K562 (cell line): ENCODE data around the gene LRRC31. TPM values are rescaled to one million over a fixed set of nuclear protein-coding genes. Genes with fewer than 3 reads are reported as not detected.
A peak's percentile ranks its signal among the peaks of the same experiment; 100 is the strongest.

Experiments used
- ATAC-seq: fragments of 200-7000 bp; cut with Tn5 transposase; 3 replicates; pipeline ENCODE4 v1.9.1; 2020; ENCODE audit warnings: moderate library complexity
- BruUV-seq: library from RNA; stranded (reverse); fragments of 400-500 nt; replicated peaks from 2 replicates; lab custom pipeline; 2021; lab: Mats Ljungman, UMichigan
- CTCF ChIA-PET: fragments of 300-600 bp; formaldehyde crosslinking; extraction: SDS; loops from one replicate; lab custom pipeline; 2021; ENCODE audit warnings: low intra/inter-chr PET ratio; lab: Yijun Ruan, JAX
- POLR2A ChIA-PET: fragments of 300-600, 350-650 bp; sonication (Branson Sonifier 250); formaldehyde crosslinking; extraction: SDS; loops from one replicate; lab custom pipeline; 2021; ENCODE audit warnings: antibody characterized with exemption, inconsistent platforms; lab: Yijun Ruan, JAX
- DNase-seq, 4 experiments: peaks; one replicate each; pipeline versions ENCODE4 v3.0.0 to v3.0.0-alpha.2; 2011 to 2018; ENCODE audit warnings: low spot score in 3 of 4, mixed read lengths in 3 of 4; ENCODE audit errors: extremely low read depth in 1 of 4
- FAIRE-seq: peaks from 2 replicates; lab custom pipeline; 2011; peaks lifted over from hg19 to GRCh38; lab: Jason Lieb, UNC
- H2AFZ ChIP-seq: 2 replicates; pipeline ENCODE4 v1.6.0; 2011; ENCODE audit warnings: low read depth, low read length, control low read depth, inconsistent platforms
- H3K27ac ChIP-seq: fragments of 200-600 bp; 3 replicates; pipeline ENCODE4 v1.8.0; 2011; ENCODE audit warnings: low read depth, mild to moderate bottlenecking, control low read depth, inconsistent platforms, low read length, moderate library complexity, mixed read lengths; ENCODE audit errors: extremely low read depth
- H3K27me3 ChIP-seq, 2 experiments: fragments of 300-600 bp in 1 of 2; 2 replicates in 1 of 2; 3 replicates in 1 of 2; pipeline versions ENCODE4 v1.6.0 to v1.8.0; 2011; ENCODE audit warnings: inconsistent platforms in 2 of 2, low read length in 2 of 2, mild to moderate bottlenecking in 1 of 2, mixed read lengths in 1 of 2, moderate library complexity in 1 of 2; ENCODE audit not compliant: control insufficient read depth in 2 of 2, insufficient read depth in 2 of 2
- H3K36me3 ChIP-seq: fragments of 300-600 bp; 3 replicates; pipeline ENCODE4 v1.8.0; 2011; ENCODE audit warnings: mild to moderate bottlenecking, low read length, inconsistent platforms; ENCODE audit not compliant: control insufficient read depth, insufficient read depth
- H3K4me1 ChIP-seq, 2 experiments: fragments of 200-600 bp in 1 of 2; replicated peaks in 1 of 2; 2 replicates in 1 of 2; 3 replicates in 1 of 2; pipeline versions ENCODE4 v1.5.1 to v1.8.0; 2011; ENCODE audit warnings: inconsistent platforms in 2 of 2, low read length in 2 of 2, mild to moderate bottlenecking in 1 of 2, mixed read lengths in 1 of 2, moderate library complexity in 1 of 2; ENCODE audit not compliant: control insufficient read depth in 2 of 2, insufficient read depth in 2 of 2
- H3K4me2 ChIP-seq: 2 replicates; pipeline ENCODE4 v1.6.1; 2011; ENCODE audit warnings: low read length, control low read depth, inconsistent platforms, mixed read lengths; ENCODE audit not compliant: insufficient read depth
- H3K4me3 ChIP-seq: fragments of 200-600 bp; sonication (generic), shearing (Covaris generic); 2 replicates; pipeline ENCODE4 v1.5.1; 2016; ENCODE audit warnings: control low read depth, inconsistent platforms
- H3K79me2 ChIP-seq: fragments of 200-600 bp; 3 replicates; pipeline ENCODE4 v1.8.0; 2011; ENCODE audit warnings: low read length, inconsistent platforms; ENCODE audit not compliant: control insufficient read depth, insufficient read depth
- H3K9ac ChIP-seq, 2 experiments: 2 replicates each; pipeline versions ENCODE4 v1.6.0 to v1.6.1; 2011; ENCODE audit warnings: low read depth in 2 of 2, low read length in 2 of 2, control low read depth in 1 of 2, inconsistent platforms in 1 of 2, mild to moderate bottlenecking in 1 of 2, mixed read lengths in 1 of 2; ENCODE audit not compliant: insufficient read depth in 1 of 2
- H3K9me1 ChIP-seq: one replicate; pipeline ENCODE4 v1.6.0; 2011; ENCODE audit warnings: inconsistent platforms, mild to moderate bottlenecking, low read length, moderate library complexity; ENCODE audit not compliant: control insufficient read depth, insufficient read depth
- H3K9me3 ChIP-seq: replicated peaks from 2 replicates; pipeline ENCODE4 v1.5.1; 2011; ENCODE audit warnings: low read depth, low read length, inconsistent platforms; ENCODE audit not compliant: control insufficient read depth, insufficient read depth
- H4K20me1 ChIP-seq: replicated peaks from 2 replicates; pipeline ENCODE4 v1.6.1; 2011; ENCODE audit warnings: low read length, inconsistent platforms, mixed read lengths; ENCODE audit not compliant: control insufficient read depth, insufficient read depth
- C11orf30 ChIP-seq: fragments of 450-650 bp; IDR thresholded peaks from 2 replicates; pipeline ENCODE4 v1.6.1; 2016; ENCODE audit warnings: low read depth, mild to moderate bottlenecking
- CBFA2T2 ChIP-seq: fragments of 450-650 bp; conservative IDR thresholded peaks from 2 replicates; pipeline ENCODE4 v1.6.1; 2017; ENCODE audit warnings: mild to moderate bottlenecking
- CBFA2T3 ChIP-seq: fragments of 450-650 bp; IDR thresholded peaks from 2 replicates; pipeline ENCODE4 v1.6.1; 2017
- MAFG ChIP-seq: fragments of 450-650 bp; conservative IDR thresholded peaks from 2 replicates; pipeline ENCODE4 v1.6.1; 2016; ENCODE audit warnings: missing genetic modification characterization, missing compliant biosample characterization
- MCM7 ChIP-seq, 2 experiments: fragments of 450-650 bp; IDR thresholded peaks; 2 replicates each; pipeline ENCODE4 v1.6.1; 2016 to 2018
- MTF1 ChIP-seq: fragments of 250-450 bp; sonication (Bioruptor Pico); IDR thresholded peaks from 2 replicates; pipeline ENCODE4 v1.9.0; 2021; ENCODE audit warnings: moderate library complexity, mild to moderate bottlenecking, inconsistent platforms, borderline replicate concordance
- SUPT5H ChIP-seq: fragments of 450-650 bp; IDR thresholded peaks from 2 replicates; pipeline ENCODE4 v1.6.1; 2016
- ZNF316 ChIP-seq: fragments of 450-650 bp; IDR thresholded peaks from 2 replicates; pipeline ENCODE4 v1.6.1; 2016
- ZNF347 ChIP-seq: fragments of 450-650 bp; formaldehyde crosslinking; IDR thresholded peaks from 2 replicates; pipeline ENCODE4 v1.4.0; 2020; ENCODE audit warnings: low read depth, mild to moderate bottlenecking, moderate library complexity
- WGBS: fragments of 100-300 bp; shearing (Covaris generic); methylation state at CpG from one replicate; pipeline ENCODE4 v1.1.6; 2016; ENCODE audit warnings: low coverage, mixed read lengths; ENCODE audit not compliant: insufficient coverage; ENCODE audit errors: missing lambda C conversion rate; 5-methylcytosine and 5-hydroxymethylcytosine counted together
- in situ Hi-C: fragments of 300-500 bp; cut with MboI; formaldehyde crosslinking; loops from 4 replicates; pipeline ENCODE4 v1.15.0; 2018; ENCODE audit warnings: inconsistent platforms, mixed read lengths
- intact Hi-C: fragments of 100-400 bp; cut with micrococcal nuclease; formaldehyde crosslinking; loops from 2 replicates; pipeline ENCODE4 v1.14.2; 2022
- polyA plus RNA-seq, 8 experiments: library from polyadenylated mRNA; depleted of rRNA in 4 of 8; stranded (reverse) in 5 of 8; unstranded in 3 of 8; fragments of >200 nt; fragmentation: Nextera tagmentation in 2 of 8; fragmentation: Illumina TruSeq in 1 of 8; extraction: Ambion mirVana in 2 of 8; extraction: Trizol in 1 of 8; gene quantifications; 2 replicates each; pipeline versions ENCODE4 v1.2.1 to v1.2.3, GENCODE V29; 2011 to 2014; ENCODE audit warnings: inconsistent platforms in 1 of 8, missing spikeins in 1 of 8
- total RNA-seq, 7 experiments: library from RNA; depleted of rRNA in 6 of 7; stranded (reverse); fragments of >200 nt in 6 of 7; fragmentation: Illumina TruSeq in 2 of 7; extraction: Trizol in 2 of 7; gene quantifications; 2 replicates each; pipeline versions ENCODE4 v1.2.1 to v1.2.3, GENCODE V29; 2011 to 2021; ENCODE audit warnings: low replicate concordance in 1 of 7

LRRC31 gene
- total and polyA plus RNA-seq, 9 of the 15 experiments (the other 6 are each of a cell fraction or from before 2014, with no cell fraction given): not detected

- TF ChIP-seq MCM7 (IDR thresholded peaks at IDR 0.05): no peak
- in situ Hi-C loops (no loop called here), intact Hi-C loops (no loop called here)
- no peak overlapping the region for H2AFZ ChIP-seq
- H3K9me3 ChIP-seq: no peaks in the 10 kb centered on the region
- CTCF ChIA-PET: no interaction called here
- POLR2A ChIA-PET: interaction anchor here (0.9 kb wide), 1 partner anchor 8 kb away, joined by 5 read pairs; no protein-coding TSS in a partner anchor
- no peak overlapping the region for H3K4me2 ChIP-seq
- 93% methylated on average over 1 of the region's 1 CpG for WGBS
- no peak for DNase-seq
- peaks cover 31% of the 10 kb centered on the region for H3K36me3 ChIP-seq
- no TSS peak for BruUV-seq
- H3K9me1 ChIP-seq: no peaks in the 10 kb centered on the region
- no peaks in the 10 kb centered on the region; a peak in 1 of 5 replicates for H3K4me1 ChIP-seq
- ATAC-seq: no peak
- H3K79me2 ChIP-seq: no peaks in the 10 kb centered on the region
- H3K27me3 ChIP-seq: no peaks in the 10 kb centered on the region
- no peak overlapping the region for H3K27ac ChIP-seq
- no peak overlapping the region for H3K9ac ChIP-seq
- no peaks in the 10 kb centered on the region for H4K20me1 ChIP-seq
- no peak overlapping the region for H3K4me3 ChIP-seq
- FAIRE-seq: no peak
Measured at GRCh38 chr3:169792359-169792758, 77.4 kb downstream of the LRRC31 start.

GRCh38 chr3:169790687-169791429, 78.9 kb downstream of the LRRC31 start:
- BruUV-seq: no TSS peak
- H3K9me3 ChIP-seq: no peaks in the 10 kb centered on the region
- DNase-seq: no peak
- no peak overlapping the region for H3K27ac ChIP-seq
- no peak for TF ChIP-seq ZNF347 (CRISPR knock-in tag)
- peak; percentile 17; the same call in 1 of the 2 replicates for TF ChIP-seq SUPT5H
- 0 out of 2 replicates have a peak, but pooled peaks have one; percentile 2 for TF ChIP-seq CBFA2T2
- peak; percentile 62 for TF ChIP-seq C11orf30
- peak; percentile 25; the same call in 1 of the 2 replicates for TF ChIP-seq CBFA2T3
- peak; percentile 77 for TF ChIP-seq ZNF316
- TF ChIP-seq MAFG (tag): peak; percentile 46; the same call in 1 of the 2 replicates
- TF ChIP-seq MTF1 (CRISPR knock-in tag): no peak
- POLR2A ChIA-PET: interaction anchor here (0.6 to 1.9 kb wide), 2 partner anchors 10 to 1710 kb away, joined by 3 to 6 read pairs; no protein-coding TSS in a partner anchor
- CTCF ChIA-PET: no interaction called here
- intact Hi-C loops: no loop called here
- peaks cover 46% of the 10 kb centered on the region for H3K36me3 ChIP-seq
- no peak overlapping the region for H3K4me2 ChIP-seq
- no peak overlapping the region for H3K4me3 ChIP-seq
- H3K9ac ChIP-seq: no peak overlapping the region
- no peak for FAIRE-seq
- no peak overlapping the region for H2AFZ ChIP-seq
- WGBS: 50% methylated on average over 4 of the region's 4 CpGs
- H4K20me1 ChIP-seq: no peaks in the 10 kb centered on the region
- no peaks in the 10 kb centered on the region for H3K79me2 ChIP-seq
- no peaks in the 10 kb centered on the region; a peak in 1 of 5 replicates for H3K4me1 ChIP-seq
- no peaks in the 10 kb centered on the region for H3K27me3 ChIP-seq
- in situ Hi-C loops: no loop called here
- no peaks in the 10 kb centered on the region for H3K9me1 ChIP-seq
- ATAC-seq: peak; percentile 70
